NCI-H2107 (cell line): ENCODE results near the gene MCM10.

ENCODE experiments used
- DNase-seq: peaks from one replicate; lab custom pipeline; 2025; lab: John Stamatoyannopoulos, UW

The MCM10 gene

GRCh38 chr10:13165177-13165576, 3.8 kb downstream of the MCM10 start:
- DNase-seq = no peak

- DNase-seq = no peak
Measured at GRCh38 chr10:13167568-13167967, 6.2 kb downstream of the MCM10 start.

- no peak for DNase-seq
Measured at GRCh38 chr10:13168781-13169180, 7.4 kb downstream of the MCM10 start.

- no peak for DNase-seq
Measured at GRCh38 chr10:13173616-13174015, 12.3 kb downstream of the MCM10 start.

GRCh38 chr10:13180788-13181187, 19.4 kb downstream of the MCM10 start:
- DNase-seq = no peak

- no peak for DNase-seq
Measured at GRCh38 chr10:13182424-13182823, 21.1 kb downstream of the MCM10 start.

- no peak for DNase-seq
Measured at GRCh38 chr10:13183625-13184024, 22.3 kb downstream of the MCM10 start.

GRCh38 chr10:13184276-13184675, 22.9 kb downstream of the MCM10 start:
- DNase-seq = no peak

GRCh38 chr10:13184730-13185514, 23.6 kb downstream of the MCM10 start:
- DNase-seq = peak; percentile 19

- DNase-seq = no peak
Measured at GRCh38 chr10:13187135-13187534, 25.8 kb downstream of the MCM10 start.

GRCh38 chr10:13188593-13188992, 27.2 kb downstream of the MCM10 start:
- no peak for DNase-seq

- DNase-seq = no peak
Measured at GRCh38 chr10:13189961-13190360, 28.6 kb downstream of the MCM10 start.

- no peak for DNase-seq
Measured at GRCh38 chr10:13190816-13191215, 29.5 kb downstream of the MCM10 start.

GRCh38 chr10:13191362-13191761, 30.0 kb downstream of the MCM10 start:
- DNase-seq = no peak

GRCh38 chr10:13193637-13194036, 32.3 kb downstream of the MCM10 start:
- no peak for DNase-seq

- no peak for DNase-seq
Measured at GRCh38 chr10:13195016-13195415, 33.7 kb downstream of the MCM10 start.

GRCh38 chr10:13201132-13201531, 39.8 kb downstream of the MCM10 start:
- DNase-seq = no peak

GRCh38 chr10:13206091-13206490, 44.7 kb downstream of the MCM10 start:
- no peak for DNase-seq

GRCh38 chr10:13206546-13207443, 45.4 kb downstream of the MCM10 start:
- no peak for DNase-seq

GRCh38 chr10:13213163-13213562, 51.8 kb downstream of the MCM10 start:
- no peak for DNase-seq

GRCh38 chr10:13218878-13219277, 57.5 kb downstream of the MCM10 start:
- DNase-seq = no peak

GRCh38 chr10:13219685-13220670, 58.6 kb downstream of the MCM10 start:
- no peak for DNase-seq
